Measurements from ENCODE around the gene ACSL5. TPM values are rescaled to one million over a fixed set of nuclear protein-coding genes. Genes with fewer than 3 reads are reported as not detected.

Gene ACSL5
- total and polyA plus RNA-seq, 9 donors = 7.9 to 34.2 (median 20.6) TPM

DNA sequence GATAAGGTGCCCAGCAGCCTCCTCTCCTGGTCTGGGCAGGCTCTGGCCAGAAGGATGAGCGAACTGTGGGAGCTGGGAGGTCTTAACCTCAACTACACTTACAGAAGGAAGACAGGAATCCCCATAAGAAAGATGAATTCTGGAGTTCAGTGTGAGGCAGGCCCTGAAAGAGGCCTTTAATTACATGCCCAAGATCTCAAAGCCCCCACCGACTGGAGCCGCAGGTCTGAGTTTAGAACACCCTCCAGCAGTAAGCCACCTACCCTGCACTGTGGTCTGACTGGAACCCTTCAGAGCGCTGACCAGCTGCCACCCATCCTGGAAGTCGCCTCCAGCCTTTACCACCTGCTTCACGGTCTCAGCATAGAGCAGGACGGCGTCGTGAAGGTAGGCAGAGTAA, 28.2 kb upstream of the ACSL5 start:
- intact Hi-C loops (cut with DNase I) = no loop called here
- H3K9me3 ChIP-seq = no peaks in the 10 kb centered on the region
- WGBS, 3 donors = 90 to 95% (median 90%) methylated on average over 9 of the region's 9 CpGs
- H3K27ac ChIP-seq = no peak overlapping the region
- DNase-seq = no peak
- no peaks in the 10 kb centered on the region for H3K27me3 ChIP-seq
- no peaks in the 10 kb centered on the region for H3K4me1 ChIP-seq (ENCODE audit: insufficient read depth)
- TF ChIP-seq POLR2A (IDR thresholded peaks at IDR 0.05) = no peak
- TF ChIP-seq CTCF (IDR thresholded peaks at IDR 0.05) = no peak
- no peak for TF ChIP-seq EP300 (IDR thresholded peaks at IDR 0.05)
- no peaks in the 10 kb centered on the region for H3K36me3 ChIP-seq
- H3K4me3 ChIP-seq = no peak overlapping the region

- WGBS, 3 donors = 85 to 92% (median 87%) methylated on average over 5 of the region's 5 CpGs
- Histone ChIP-seq H3K27me3 (no peaks in the 10 kb centered on the region), H3K4me1 (ENCODE audit: insufficient read depth) (no peaks in the 10 kb centered on the region), H3K9me3 (no peaks in the 10 kb centered on the region), H3K36me3 (no peaks in the 10 kb centered on the region), H3K27ac (no peak overlapping the region), H3K4me3 (no peak overlapping the region)
- intact Hi-C loops (cut with DNase I) = no loop called here
- DNase-seq = no peak
- no peak for TF ChIP-seq POLR2A (IDR thresholded peaks at IDR 0.05)
- TF ChIP-seq CTCF (IDR thresholded peaks at IDR 0.05) = no peak
- no peak for TF ChIP-seq EP300 (IDR thresholded peaks at IDR 0.05)
Observed at GRCh38 chr10:112346774-112347173, 27.1 kb upstream of the ACSL5 start.

DNA sequence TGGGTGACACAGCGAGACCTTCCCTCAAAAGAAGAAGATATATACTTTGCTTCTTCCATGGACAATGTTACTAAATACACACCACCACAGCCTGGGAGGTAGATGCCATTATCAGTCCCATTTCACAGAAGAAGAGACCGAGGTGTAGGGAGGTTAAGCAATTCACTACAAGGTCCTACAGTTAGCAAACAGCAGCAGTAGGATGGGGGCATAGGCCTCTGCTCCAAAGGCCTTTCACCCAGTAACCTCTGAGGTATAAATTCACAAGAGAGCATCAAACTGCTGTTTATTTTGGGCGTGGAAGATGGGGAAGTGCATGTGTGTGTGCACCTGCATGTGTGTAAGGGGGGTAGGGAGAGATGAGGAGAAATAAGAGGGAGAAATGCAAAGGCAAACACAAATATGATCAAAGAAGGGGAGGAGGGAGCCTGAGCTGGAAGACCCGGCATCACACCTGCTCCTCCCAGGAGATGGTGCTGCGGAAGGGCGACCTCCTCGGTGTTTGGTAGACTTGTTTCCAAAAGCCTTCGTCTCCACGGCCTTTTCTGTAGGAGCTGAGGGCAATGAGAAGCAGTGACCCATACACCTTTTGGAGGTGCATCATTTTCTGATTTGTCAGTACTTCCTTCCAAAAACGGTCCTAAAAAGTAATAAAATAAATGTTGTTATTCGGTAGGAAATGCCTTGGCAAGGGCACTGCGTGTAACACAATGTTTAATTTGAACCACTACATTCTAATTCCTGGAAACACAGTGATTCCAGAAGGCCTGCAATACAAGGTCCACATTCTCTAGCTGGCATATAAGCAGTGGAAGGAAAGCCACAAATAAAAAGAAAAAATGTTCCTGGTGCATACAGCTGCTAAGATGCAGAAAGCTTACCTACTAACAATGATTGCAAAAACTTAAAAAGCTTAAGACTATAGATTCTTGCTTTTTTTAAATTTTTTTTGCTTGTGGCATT, 25.9 kb upstream of the ACSL5 start:
- WGBS, 3 donors = 67 to 75% (median 69%) methylated on average over 12 of the region's 12 CpGs
- no peaks in the 10 kb centered on the region for H3K36me3 ChIP-seq
- TF ChIP-seq EP300 (IDR thresholded peaks at IDR 0.05) (no peak), POLR2A (IDR thresholded peaks at IDR 0.05) (no peak), CTCF (IDR thresholded peaks at IDR 0.05) (no peak)
- DNase-seq = no peak
- H3K9me3 ChIP-seq = no peaks in the 10 kb centered on the region
- intact Hi-C loops (cut with DNase I) = no loop called here
- H3K4me1 ChIP-seq (ENCODE audit: insufficient read depth) = no peaks in the 10 kb centered on the region
- H3K27ac ChIP-seq = no peak overlapping the region
- H3K27me3 ChIP-seq = no peaks in the 10 kb centered on the region
- no peak overlapping the region for H3K4me3 ChIP-seq

DNA sequence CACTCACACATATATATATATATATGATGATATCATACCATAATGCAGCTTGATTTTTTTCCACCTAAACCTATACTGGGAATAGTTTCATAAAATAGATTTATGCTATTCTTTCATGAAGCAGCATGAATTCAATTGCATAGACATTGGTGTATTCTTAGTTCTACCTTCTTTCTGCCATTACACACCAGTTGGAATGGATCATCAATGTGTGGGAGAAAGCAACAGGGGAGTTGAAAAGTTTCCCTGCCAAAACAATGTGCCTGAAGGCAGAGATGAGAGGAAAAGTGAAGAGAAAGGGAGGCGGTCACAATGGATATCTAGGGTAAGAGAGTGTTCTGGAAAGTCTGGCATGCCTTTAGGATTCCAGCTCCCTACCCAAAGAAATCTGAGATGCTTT, 25.2 kb upstream of the ACSL5 start:
- Histone ChIP-seq H3K36me3 (no peaks in the 10 kb centered on the region), H3K27me3 (no peaks in the 10 kb centered on the region), H3K4me3 (no peak overlapping the region), H3K9me3 (no peaks in the 10 kb centered on the region), H3K27ac (no peak overlapping the region), H3K4me1 (ENCODE audit: insufficient read depth) (no peaks in the 10 kb centered on the region)
- WGBS, 3 donors = 5 to 31% (median 21%) methylated on average over 1 of the region's 1 CpG
- intact Hi-C loops (cut with DNase I) = no loop called here
- no peak for DNase-seq
- TF ChIP-seq EP300 (IDR thresholded peaks at IDR 0.05) (no peak), CTCF (IDR thresholded peaks at IDR 0.05) (no peak), POLR2A (IDR thresholded peaks at IDR 0.05) (no peak)
